ENCODE data around the gene ATG9B.

Gene ATG9B

DNA sequence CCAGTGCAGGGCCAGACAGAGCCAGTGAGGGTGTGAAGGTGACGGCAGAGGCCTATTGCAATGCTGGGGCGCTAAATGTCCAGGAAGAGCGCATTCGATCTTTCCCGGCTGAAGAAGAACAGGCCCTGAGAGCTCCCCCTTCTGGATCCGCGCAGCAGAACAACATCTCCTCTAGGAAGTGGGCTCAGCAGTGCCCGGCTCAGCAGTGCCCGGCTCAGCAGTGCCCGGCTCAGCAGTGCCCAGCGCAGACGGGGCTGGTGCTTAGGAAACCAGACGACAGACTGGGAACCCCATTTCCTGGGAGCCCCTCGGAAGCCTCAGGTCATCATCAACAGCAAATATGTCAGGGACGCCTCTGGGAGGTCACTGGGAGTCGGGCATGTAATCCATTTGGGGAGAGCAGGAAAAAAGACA is 38.2 kb downstream of the ATG9B start:
- H3K27ac ChIP-seq = no peak overlapping the region
- DNase-seq (ENCODE audit: low spot score) = peak; percentile 42
- POLR2A ChIA-PET (ENCODE audit: low non-redundant PET) = no interaction called here
- CTCF ChIA-PET = interaction anchor here (0.6 to 1.3 kb wide), 8 partner anchors 22 to 1901 kb away, joined by 3 to 10 read pairs (median 4); no protein-coding TSS in a partner anchor
- peak; percentile 84 for TF ChIP-seq CTCF (conservative IDR thresholded peaks at IDR 0.05; ENCODE audit: low read depth)

GRCh38 chr7:150983893-150984368 is 40.4 kb downstream of the ATG9B start:
- peak; percentile 34 for DNase-seq (ENCODE audit: low spot score)
- no peak for TF ChIP-seq CTCF (conservative IDR thresholded peaks at IDR 0.05; ENCODE audit: low read depth)
- ChIA-PET POLR2A (ENCODE audit: low non-redundant PET) (no interaction called here), CTCF (interaction anchor here (0.5 to 0.6 kb wide), 2 partner anchors 86 to 136 kb away, joined by 3 to 5 read pairs; no protein-coding TSS in a partner anchor)
- H3K27ac ChIP-seq = no peak overlapping the region

- no peak for TF ChIP-seq CTCF (conservative IDR thresholded peaks at IDR 0.05; ENCODE audit: low read depth)
- ChIA-PET POLR2A (ENCODE audit: low non-redundant PET) (no interaction called here), CTCF (no interaction called here)
These were observed 41.9 kb downstream of the ATG9B start for GRCh38 chr7:150982351-150982750.

DNA sequence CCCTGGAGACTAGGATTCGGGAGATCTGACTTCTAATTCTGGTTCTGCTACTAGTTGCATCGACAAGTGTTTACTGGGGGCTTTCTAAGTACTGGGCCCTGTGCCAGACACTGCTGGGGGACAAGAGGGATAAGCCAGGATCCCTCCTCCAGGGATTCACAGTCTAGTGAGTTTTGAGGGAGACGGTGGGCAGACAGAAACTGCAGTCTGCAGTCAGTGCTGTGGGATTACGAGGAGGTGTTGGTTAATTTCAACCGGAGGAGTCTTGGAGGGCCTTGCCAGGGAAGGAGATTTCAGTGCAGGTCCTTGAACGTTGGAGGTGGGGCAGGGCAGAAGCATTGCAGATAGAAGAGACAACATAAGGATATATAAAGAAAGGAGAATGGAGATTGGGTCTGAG is 42.6 kb downstream of the ATG9B start:
- CTCF ChIA-PET = no interaction called here
- POLR2A ChIA-PET (ENCODE audit: low non-redundant PET) = no interaction called here
- DNase-seq (ENCODE audit: low spot score) = no peak
- TF ChIP-seq CTCF (conservative IDR thresholded peaks at IDR 0.05; ENCODE audit: low read depth) = no peak
- no peak overlapping the region for H3K27ac ChIP-seq

More at GRCh38 chr7:150982351-150982750, 41.9 kb downstream of the ATG9B start:
- H3K27ac ChIP-seq = no peak overlapping the region
- no peak for DNase-seq (ENCODE audit: low spot score)

- H3K27ac ChIP-seq = no peak overlapping the region
- no peak for TF ChIP-seq CTCF (conservative IDR thresholded peaks at IDR 0.05; ENCODE audit: low read depth)
- no peak for DNase-seq (ENCODE audit: low spot score)
- ChIA-PET CTCF (interaction anchor here (0.5 to 0.7 kb wide), 2 partner anchors 18 to 82 kb away, joined by 4 read pairs; no protein-coding TSS in a partner anchor), POLR2A (ENCODE audit: low non-redundant PET) (no interaction called here)
These were observed 43.6 kb downstream of the ATG9B start for GRCh38 chr7:150980663-150981062.

DNA sequence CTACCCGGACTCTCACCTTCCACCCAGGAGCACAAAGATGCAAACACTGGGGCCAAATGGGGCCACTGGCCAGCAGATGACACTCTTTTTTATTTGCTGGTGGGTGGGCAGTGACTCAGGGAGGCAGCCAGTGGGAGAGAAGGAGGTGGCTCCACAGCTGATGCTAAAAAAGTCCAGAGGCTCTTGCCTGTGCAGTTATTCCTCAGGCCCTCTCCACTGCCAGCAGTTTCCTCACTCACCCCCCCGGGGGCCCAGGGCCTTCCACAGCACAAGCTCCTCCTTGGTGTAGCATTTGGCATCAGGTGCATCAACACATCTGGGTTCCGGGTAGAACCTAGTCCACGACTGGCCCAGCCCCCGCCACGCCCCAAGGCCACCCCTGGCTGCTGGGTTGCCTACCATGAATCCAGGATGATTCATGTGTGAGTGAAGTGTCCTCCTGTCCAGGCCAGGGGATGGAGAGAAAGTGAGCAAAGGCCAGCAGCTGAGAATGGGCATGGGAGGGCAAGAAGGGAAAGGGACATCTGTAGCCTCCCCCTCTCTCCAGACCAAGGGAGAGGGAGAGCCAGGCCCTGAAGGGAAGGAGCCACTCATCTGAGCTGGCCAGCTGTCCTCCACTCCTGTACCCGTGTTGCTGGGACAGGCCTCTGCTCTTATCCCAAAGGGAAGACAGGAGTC is 44.4 kb downstream of the ATG9B start:
- no peak for TF ChIP-seq CTCF (conservative IDR thresholded peaks at IDR 0.05; ENCODE audit: low read depth)
- no peak for DNase-seq (ENCODE audit: low spot score)
- CTCF ChIA-PET = interaction anchor here (0.6 to 1.0 kb wide), 2 partner anchors 82 to 105 kb away, joined by 3 to 4 read pairs; no protein-coding TSS in a partner anchor
- POLR2A ChIA-PET (ENCODE audit: low non-redundant PET) = no interaction called here
- no peak overlapping the region for H3K27ac ChIP-seq
